ENCODE results near the gene USP21.

Gene USP21

DNA sequence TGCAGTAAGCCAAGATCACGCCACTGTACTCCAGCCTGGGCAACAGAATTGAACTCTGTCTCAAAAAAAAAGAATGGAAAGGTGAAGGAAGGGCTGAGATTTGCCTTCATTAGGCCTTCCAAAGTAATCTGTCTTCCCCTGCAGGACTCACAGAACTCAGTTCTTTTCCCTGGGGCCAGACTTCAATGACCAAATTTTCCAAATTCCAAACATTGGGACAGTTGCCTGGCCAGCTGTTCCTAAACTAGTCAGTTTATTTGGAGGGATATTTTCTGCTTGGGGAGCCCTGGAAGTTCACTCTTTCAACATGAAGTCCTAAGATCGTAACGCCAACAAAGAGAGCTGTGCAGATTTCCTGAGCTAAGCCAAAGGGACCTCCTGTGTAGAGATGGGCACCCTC is 21.4 kb upstream of the USP21 start:
- no peak for DNase-seq (ENCODE audit: low read depth, low spot score)
- in situ Hi-C loops (cut with HindIII; ENCODE audit: low sequenced_read_pairs) = loop anchor here (25.0 kb wide), 1 partner anchor 101 kb away; the partner anchor contains the start of genes TSTD1 and USF1
- TF ChIP-seq, protein P1, sequence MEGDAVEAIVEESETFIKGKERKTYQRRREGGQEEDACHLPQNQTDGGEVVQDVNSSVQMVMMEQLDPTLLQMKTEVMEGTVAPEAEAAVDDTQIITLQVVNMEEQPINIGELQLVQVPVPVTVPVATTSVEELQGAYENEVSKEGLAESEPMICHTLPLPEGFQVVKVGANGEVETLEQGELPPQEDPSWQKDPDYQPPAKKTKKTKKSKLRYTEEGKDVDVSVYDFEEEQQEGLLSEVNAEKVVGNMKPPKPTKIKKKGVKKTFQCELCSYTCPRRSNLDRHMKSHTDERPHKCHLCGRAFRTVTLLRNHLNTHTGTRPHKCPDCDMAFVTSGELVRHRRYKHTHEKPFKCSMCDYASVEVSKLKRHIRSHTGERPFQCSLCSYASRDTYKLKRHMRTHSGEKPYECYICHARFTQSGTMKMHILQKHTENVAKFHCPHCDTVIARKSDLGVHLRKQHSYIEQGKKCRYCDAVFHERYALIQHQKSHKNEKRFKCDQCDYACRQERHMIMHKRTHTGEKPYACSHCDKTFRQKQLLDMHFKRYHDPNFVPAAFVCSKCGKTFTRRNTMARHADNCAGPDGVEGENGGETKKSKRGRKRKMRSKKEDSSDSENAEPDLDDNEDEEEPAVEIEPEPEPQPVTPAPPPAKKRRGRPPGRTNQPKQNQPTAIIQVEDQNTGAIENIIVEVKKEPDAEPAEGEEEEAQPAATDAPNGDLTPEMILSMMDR (IDR thresholded peaks at IDR 0.05; ENCODE audit: low read depth, low read length) = no peak
- H3K4me3 ChIP-seq (ENCODE audit: low read depth, low read length) = no peak overlapping the region

DNA sequence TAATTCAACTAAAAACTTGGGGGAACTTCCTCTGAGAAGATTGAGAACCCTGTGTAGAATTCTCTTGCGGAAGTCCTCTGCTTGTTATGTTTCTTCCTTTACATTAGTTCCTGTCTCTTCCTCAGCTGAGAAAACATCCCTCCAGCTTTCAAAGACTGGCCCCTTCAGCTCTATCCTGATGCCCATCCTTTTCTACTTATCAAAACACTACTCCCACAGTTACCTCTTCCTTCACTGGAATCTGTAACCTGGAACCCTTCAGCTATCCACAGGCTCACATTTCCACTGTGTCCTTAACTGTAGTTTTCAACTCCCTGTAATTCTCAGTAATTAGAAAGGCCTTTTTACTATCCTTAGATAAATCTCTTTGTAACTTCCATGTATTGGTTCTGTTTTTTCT is 20.9 kb upstream of the USP21 start:
- DNase-seq (ENCODE audit: low read depth, low spot score) = no peak
- TF ChIP-seq, protein P1 (IDR thresholded peaks at IDR 0.05; ENCODE audit: low read depth, low read length) = no peak
- in situ Hi-C loops (cut with HindIII; ENCODE audit: low sequenced_read_pairs) = loop anchor here (25.0 kb wide), 1 partner anchor 101 kb away; the partner anchor contains the start of genes TSTD1 and USF1
- no peak overlapping the region for H3K4me3 ChIP-seq (ENCODE audit: low read depth, low read length)

- peak; percentile 53 for DNase-seq (ENCODE audit: low read depth, low spot score)
- TF ChIP-seq, protein P1 (IDR thresholded peaks at IDR 0.05; ENCODE audit: low read depth, low read length) = peak; percentile 54
- no peak overlapping the region for H3K4me3 ChIP-seq (ENCODE audit: low read depth, low read length)
- in situ Hi-C loops (cut with HindIII; ENCODE audit: low sequenced_read_pairs) = loop anchor here (25.0 kb wide), 1 partner anchor 102 kb away; the partner anchor contains the start of genes TSTD1 and USF1
Observed at GRCh38 chr1:161139766-161140165, 19.5 kb upstream of the USP21 start.

- H3K4me3 ChIP-seq (ENCODE audit: low read depth, low read length) = no peak overlapping the region
- TF ChIP-seq, protein P1 (IDR thresholded peaks at IDR 0.05; ENCODE audit: low read depth, low read length) = no peak
- no peak for DNase-seq (ENCODE audit: low read depth, low spot score)
- in situ Hi-C loops (cut with HindIII; ENCODE audit: low sequenced_read_pairs) = loop anchor here (25.0 kb wide), 1 partner anchor 104 kb away; the partner anchor contains the start of genes TSTD1 and USF1
Observed at GRCh38 chr1:161140755-161141400, 18.4 kb upstream of the USP21 start.

- TF ChIP-seq, protein P1 (IDR thresholded peaks at IDR 0.05; ENCODE audit: low read depth, low read length) = no peak
- no peak overlapping the region for H3K4me3 ChIP-seq (ENCODE audit: low read depth, low read length)
- no peak for DNase-seq (ENCODE audit: low read depth, low spot score)
- in situ Hi-C loops (cut with HindIII; ENCODE audit: low sequenced_read_pairs) = loop anchor here (25.0 kb wide), 1 partner anchor 109 kb away; the partner anchor contains the start of genes TSTD1 and USF1
Observed at GRCh38 chr1:161145832-161146231, 13.5 kb upstream of the USP21 start.

DNA sequence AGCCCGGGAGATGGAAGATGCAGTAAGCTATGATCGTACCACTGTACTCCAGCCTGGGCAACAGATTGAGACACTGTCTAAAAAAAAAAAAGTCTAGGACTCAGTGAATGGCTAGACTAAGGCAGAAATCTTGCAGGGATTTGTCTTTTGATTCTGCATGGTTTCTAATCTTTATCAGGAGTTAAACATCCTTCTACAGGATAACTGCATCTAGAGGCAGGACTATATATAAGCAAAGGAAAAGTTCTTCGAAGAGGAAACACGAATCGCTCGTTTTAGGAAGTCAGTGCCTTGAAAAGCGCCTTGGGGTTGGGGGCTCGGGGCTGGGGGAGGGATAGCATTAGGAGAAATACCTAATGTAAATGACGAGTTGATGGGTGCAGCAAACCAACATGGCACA is 6.1 kb upstream of the USP21 start:
- TF ChIP-seq, protein P1 (IDR thresholded peaks at IDR 0.05; ENCODE audit: low read depth, low read length) = no peak
- no peak for DNase-seq (ENCODE audit: low read depth, low spot score)
- in situ Hi-C loops (cut with HindIII; ENCODE audit: low sequenced_read_pairs) = no loop called here
- peak overlapping the region; percentile 97 for H3K4me3 ChIP-seq (ENCODE audit: low read depth, low read length)

Measured in astrocyte of the spinal cord (primary cell).